HL-60 (cell line): ENCODE measurements around the gene NFATC4.

ENCODE experiments used
- DNase-seq, 2 experiments: peaks; one replicate each; pipeline ENCODE4 v3.0.0-alpha.2; 2010 to 2020; ENCODE audit warnings: low read depth in 1 of 2, low spot score in 1 of 2
- H3K27ac ChIP-seq: fragments of 250-450 bp; sonication (Bioruptor Pico); replicated peaks from 2 replicates; pipeline ENCODE4 v1.5.1; 2020; ENCODE audit warnings: mild to moderate bottlenecking, moderate library complexity
- H3K27me3 ChIP-seq: fragments of 250-450 bp; sonication (Bioruptor Pico); 2 replicates; pipeline ENCODE4 v1.5.1; 2021; ENCODE audit warnings: mild to moderate bottlenecking, moderate library complexity; ENCODE audit not compliant: insufficient read depth, poor library complexity, severe bottlenecking
- H3K4me3 ChIP-seq: replicated peaks from 2 replicates; pipeline ENCODE4 v1.5.1; 2011; ENCODE audit warnings: mild to moderate bottlenecking, control low read depth, low read length; ENCODE audit not compliant: insufficient read depth
- CTCF ChIP-seq: IDR thresholded peaks from one replicate; pipeline ENCODE4 v1.5.1; 2011; ENCODE audit warnings: low read length, control low read depth, inconsistent platforms; ENCODE audit not compliant: insufficient read depth
- GABPA ChIP-seq: IDR thresholded peaks from 2 replicates; pipeline ENCODE4 v1.6.1; 2012; ENCODE audit warnings: low read depth
- POLR2AphosphoS5 ChIP-seq: IDR thresholded peaks from 2 replicates; pipeline ENCODE4 v1.6.1; 2012; ENCODE audit warnings: low read depth
- REST ChIP-seq: IDR thresholded peaks from 2 replicates; pipeline ENCODE4 v1.6.1; 2012; ENCODE audit warnings: low read depth; ENCODE audit not compliant: insufficient replicate concordance
- SPI1 ChIP-seq: IDR thresholded peaks from 2 replicates; pipeline ENCODE4 v1.6.1; 2012; ENCODE audit warnings: low read depth, mild to moderate bottlenecking, borderline replicate concordance

Gene NFATC4

GRCh38 chr14:24399447-24399822, 31.5 kb downstream of the NFATC4 start:
- Histone ChIP-seq H3K27ac (no peak overlapping the region), H3K4me3 (no peak overlapping the region), H3K27me3 (no peaks in the 10 kb centered on the region)
- TF ChIP-seq POLR2AphosphoS5 (no peak), REST (no peak), GABPA (no peak), SPI1 (no peak), CTCF (no peak)
- DNase-seq, result no peak

GRCh38 chr14:24399999-24400718, 32.2 kb downstream of the NFATC4 start:
- H3K27ac ChIP-seq, result no peak overlapping the region
- DNase-seq, result no peak
- TF ChIP-seq REST (no peak), GABPA (no peak), SPI1 (no peak)
- no peaks in the 10 kb centered on the region for H3K27me3 ChIP-seq
- no peak overlapping the region for H3K4me3 ChIP-seq

GRCh38 chr14:24401810-24402702, 34.1 kb downstream of the NFATC4 start:
- Histone ChIP-seq H3K27me3 (no peaks in the 10 kb centered on the region), H3K4me3 (no peak overlapping the region), H3K27ac (no peak overlapping the region)
- no peak for TF ChIP-seq POLR2AphosphoS5
- TF ChIP-seq CTCF, result no peak
- no peak for TF ChIP-seq SPI1
- TF ChIP-seq REST, result no peak
- no peak for TF ChIP-seq GABPA
- no peak for DNase-seq
